GM21786 (cell line): ENCODE measurements around the gene CDK17.
"Not testable (repeated sequence)": the region's sequence is repeated elsewhere in the genome, so short reads cannot be mapped to it uniquely, and the experiment has no call there.

Experiments
- ATAC-seq: cut with Tn5 transposase; IDR thresholded peaks from one replicate; pipeline ENCODE4 v1.9.1; 2021; ENCODE audit not compliant: unreplicated experiment

The CDK17 gene

GRCh38 chr12:96395236-96395635 lies 5.0 kb downstream of the CDK17 start:
- no peak for ATAC-seq

- not testable (repeated sequence) for ATAC-seq
Observed at GRCh38 chr12:96393229-96393628, 7.0 kb downstream of the CDK17 start.

DNA sequence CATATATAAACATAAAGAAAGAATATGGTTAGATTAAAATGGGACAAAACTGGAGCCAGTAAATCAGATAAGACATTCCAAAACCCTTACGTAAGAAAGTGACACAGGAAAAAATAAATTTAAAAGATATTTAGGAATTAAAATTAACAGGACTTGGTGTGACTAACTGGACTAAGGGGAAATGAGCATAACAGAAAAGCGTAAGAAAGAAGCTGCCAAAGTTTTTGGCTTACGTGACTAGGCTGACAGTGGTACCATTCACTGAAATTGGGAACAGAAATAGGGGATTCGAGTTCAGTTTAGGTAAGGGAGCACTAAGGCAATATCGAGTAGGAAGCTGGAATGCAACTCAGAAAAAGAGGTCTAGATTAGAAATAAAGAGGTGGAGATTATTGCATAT lies 7.8 kb downstream of the CDK17 start:
- no peak for ATAC-seq

DNA sequence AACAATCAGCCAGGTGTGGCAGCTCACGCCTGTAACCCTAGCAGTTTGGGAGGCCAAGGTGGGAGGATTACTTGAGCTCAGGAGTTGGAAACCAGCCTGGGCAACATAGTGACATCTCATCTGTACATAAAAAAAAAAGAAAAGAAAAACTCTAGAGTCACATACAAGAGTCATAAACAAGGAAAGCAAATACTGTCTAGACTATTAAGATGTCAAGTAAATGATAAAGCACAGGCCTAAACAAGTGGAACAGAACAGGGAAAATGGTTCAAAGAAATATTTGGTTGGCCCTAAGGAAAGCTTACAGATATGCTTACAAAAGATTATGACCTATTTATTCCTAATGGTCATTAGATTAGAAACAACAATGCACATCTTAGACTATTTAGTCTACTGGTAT lies 12.3 kb downstream of the CDK17 start:
- no peak for ATAC-seq

DNA sequence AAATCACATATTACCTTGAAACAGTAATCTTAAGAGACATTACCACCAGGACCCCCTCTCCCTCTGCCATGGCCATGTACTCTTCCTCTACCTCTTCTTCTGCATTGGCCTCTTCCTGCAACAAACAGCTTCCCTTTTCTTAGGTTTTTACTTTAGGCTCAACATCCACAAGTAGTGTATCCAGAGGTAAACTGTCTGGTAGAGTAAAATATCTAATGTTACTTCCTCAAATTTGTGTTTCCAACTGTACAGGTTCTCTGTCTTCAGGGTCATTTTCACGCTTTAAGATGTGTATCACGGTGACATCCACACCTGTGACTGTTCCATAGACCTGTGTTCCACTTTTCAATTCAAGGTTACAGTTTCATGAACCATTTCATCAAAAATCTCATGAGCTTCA lies 13.4 kb downstream of the CDK17 start:
- ATAC-seq: no peak

GRCh38 chr12:96383991-96384390 lies 16.2 kb downstream of the CDK17 start:
- ATAC-seq: no peak

- ATAC-seq: no peak
Observed at GRCh38 chr12:96383371-96383770, 16.9 kb downstream of the CDK17 start.

DNA sequence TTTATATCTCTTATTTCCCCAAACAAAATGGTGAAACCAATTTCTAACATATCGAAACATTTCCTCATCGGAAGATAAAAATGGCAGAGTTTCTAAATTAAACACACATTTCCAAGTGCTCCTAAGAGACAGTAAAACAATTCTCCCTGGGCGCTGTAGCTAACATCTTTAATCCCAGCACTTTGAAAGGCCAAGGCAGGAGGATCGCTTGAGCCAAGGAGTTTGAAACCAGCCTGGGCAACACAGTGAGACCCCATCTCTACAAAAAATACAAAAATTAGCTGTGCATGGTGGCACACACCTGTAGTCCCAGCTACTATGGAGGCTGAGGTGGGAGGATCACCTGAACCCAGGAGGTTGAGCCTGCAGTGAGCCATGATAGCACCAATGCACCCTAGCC lies 20.5 kb downstream of the CDK17 start:
- ATAC-seq: not testable (repeated sequence)

DNA sequence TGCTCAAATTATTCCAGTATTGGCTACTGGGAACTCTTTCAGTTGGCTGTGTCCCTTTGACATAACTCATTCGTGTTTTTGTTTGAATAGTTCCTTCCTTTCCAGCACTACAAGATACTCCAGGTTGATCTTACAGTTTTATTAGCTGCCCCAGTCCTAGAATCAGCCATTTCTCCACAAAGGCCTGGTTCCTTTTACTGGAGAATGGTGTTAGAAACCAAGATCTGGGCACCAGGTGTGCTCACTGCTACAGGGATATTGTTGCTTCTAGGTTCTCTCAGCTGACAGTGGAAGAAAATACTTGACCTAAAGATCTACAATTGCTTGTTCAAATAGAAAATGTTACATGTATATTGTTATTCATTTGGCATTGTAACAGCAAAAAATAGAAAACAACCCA lies 21.9 kb downstream of the CDK17 start:
- ATAC-seq: no peak

DNA sequence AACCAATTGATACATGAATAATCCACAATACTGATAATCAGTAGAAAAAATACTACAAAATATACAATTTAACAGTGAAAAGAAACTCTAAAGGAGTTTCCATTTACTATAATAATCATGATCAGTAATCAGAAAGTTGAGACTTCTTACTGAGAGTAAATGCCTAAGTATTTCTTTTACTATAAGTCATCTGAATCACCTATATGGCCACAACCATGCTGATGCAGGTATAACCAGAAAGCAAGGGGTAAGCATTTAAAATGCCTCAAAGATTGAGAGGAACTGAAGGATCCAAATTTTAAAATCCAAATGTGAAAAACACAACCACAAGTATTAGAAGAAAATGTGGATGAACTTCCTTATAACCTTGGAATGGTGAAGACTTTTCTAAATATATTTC lies 23.4 kb downstream of the CDK17 start:
- ATAC-seq: no peak

- peak; percentile 74 for ATAC-seq
Observed at GRCh38 chr12:96375841-96376604, 24.2 kb downstream of the CDK17 start.

- ATAC-seq: no peak
Observed at GRCh38 chr12:96375170-96375569, 25.1 kb downstream of the CDK17 start.

DNA sequence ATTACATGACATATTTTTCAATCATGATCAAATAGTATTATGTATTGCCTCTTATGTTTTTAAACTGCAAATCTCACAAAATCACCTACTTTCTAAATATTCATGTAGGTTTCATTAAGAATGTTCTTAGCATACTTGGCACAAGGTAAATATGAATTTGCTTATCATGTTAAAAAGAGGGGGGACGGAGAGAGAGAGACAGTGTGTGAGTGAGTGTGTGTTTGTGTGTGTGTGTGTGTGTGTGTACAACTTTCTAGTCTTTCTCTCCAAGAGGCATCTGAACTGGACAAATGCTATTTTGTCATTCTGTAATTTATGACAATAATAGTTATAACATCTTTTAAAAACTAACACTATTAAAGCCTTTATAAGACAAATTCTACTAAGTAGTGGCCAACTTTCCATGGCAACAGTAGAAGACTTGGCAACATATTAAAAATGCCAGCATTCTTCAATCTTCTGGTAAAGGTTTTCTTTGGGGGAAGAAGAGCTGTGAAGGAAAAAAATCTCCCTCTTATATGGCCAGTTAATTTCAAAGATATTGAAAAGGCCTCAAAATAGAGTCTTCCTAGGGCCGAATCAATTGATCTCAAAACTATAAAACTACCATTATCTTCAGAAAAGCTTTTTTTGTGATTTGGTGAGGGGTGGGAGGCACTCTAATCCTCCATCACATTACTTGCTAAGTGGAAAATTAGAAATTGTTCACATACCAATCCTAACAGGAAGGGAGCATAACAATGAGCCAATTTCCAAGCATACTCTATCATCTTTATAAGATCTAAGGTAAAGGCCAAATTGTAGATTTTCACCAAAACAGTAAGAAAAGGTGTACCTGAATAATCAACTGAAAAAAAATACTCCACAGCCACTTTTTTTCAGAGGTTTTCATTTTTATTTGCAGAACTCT lies 28.2 kb downstream of the CDK17 start:
- no peak for ATAC-seq

DNA sequence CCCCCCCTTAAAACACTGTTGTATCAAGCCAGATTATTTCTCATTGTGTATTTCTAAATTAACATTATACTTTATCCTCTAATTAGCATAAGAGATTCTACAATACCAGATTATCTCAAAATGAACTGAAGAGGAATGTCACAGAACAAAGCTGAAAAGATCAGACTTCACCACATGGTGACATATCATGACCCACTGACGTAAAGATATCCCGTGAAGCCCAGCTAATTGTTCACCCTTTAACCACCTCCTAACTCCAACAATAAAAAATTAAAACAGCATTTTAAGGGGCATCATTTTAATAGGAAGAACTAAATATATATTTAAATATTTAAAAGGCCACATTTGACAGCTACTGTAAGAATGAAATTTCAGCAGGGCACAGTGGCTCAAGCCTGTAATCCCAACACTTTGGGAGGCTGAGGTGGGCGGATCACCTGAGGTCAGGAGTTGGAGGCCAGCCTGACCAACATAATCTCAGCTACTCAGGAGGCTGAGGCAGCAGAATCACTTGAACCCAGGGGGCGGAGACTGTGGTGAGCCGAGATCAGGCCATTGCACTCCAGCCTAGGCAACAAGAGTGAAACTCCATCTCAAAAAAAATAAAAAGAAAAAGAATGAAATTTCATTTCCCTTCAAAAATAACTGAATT lies 29.0 kb downstream of the CDK17 start:
- ATAC-seq: no peak

- ATAC-seq: no peak
Observed at GRCh38 chr12:96368687-96369086, 31.6 kb downstream of the CDK17 start.

DNA sequence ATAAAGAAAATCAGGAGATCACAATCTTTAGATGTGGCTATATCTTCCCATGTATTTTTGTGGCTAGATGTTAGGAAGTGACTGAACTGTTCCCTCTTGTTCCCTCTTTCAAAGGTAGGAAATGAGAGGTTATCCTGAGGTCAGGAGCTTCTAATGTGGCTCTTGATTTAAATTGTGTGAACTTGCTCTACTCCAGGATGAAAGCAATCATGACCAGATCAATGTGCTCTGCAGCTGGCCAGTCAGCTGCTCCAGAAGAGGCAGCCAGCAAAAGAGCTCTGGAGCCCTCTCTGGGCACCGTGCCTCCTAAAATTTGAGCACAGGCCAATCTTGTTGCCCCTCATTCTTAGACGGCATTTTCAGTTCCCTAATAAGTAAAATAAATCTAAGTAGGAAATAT lies 32.0 kb downstream of the CDK17 start:
- no peak for ATAC-seq

- ATAC-seq: no peak
Observed at GRCh38 chr12:96366381-96366654, 33.9 kb downstream of the CDK17 start.

DNA sequence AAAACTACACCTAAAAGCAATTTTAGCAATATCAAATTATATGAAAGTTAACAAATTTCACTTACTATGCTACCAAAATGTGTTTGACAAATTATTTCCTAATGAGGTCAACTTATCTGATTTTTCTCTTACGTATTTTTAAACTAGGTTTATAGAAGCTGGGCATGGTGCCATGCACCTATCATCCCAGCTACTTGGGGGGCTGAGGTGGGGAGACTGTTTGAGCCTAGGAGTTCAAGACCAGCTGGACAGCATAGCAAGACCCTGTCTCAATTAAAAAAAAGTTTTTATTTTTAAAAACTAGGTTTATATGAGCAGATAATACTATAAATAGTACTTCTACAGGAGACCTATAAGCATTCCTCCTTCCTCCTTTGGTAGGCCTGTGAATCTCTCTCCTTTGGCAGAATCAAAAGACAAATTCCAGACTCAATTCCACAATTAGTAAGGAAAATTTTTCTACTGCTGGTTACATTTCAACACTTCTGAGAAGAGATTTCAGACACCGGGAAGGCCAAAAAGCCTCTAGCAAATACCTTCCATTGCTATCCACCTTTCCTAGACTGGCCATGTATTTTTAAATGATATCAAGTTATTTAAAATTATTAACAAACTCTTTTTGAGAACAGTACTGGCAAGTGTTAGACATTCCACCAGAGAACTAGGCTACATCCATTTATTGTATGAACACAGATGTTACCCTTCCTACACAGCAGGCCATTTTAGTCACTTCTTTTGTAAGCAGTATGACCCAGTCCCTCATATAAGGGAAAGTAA lies 34.4 kb downstream of the CDK17 start:
- ATAC-seq: no peak

GRCh38 chr12:96364092-96364700 lies 36.0 kb downstream of the CDK17 start:
- ATAC-seq: no peak

- ATAC-seq: no peak
Observed at GRCh38 chr12:96361074-96361473, 39.2 kb downstream of the CDK17 start.

DNA sequence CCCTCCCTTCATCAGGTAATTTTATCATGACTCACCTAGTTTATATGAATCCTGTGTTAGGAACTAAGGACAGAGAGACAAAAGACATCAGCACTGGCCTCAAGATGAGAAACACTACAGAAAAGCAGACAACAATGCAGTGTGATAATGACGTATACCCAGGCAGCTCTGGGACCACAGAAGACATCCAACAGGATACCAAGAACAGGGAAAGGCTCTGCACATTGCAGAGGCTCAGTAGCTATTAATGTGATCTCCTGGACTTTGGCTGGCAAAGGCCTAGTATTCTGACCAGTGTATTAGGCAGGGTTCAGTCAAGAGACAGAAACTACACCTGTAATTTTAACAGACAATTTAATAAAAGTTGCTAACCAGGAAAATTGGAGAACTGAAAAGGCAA lies 39.7 kb downstream of the CDK17 start:
- no peak for ATAC-seq
